Spleen (tissue), 7 donors: Measurements from ENCODE around the gene SPTBN5.

ENCODE experiments used
- POLR2A ChIP-seq, 3 donors: fragments of 450-650 bp; IDR thresholded peaks; one replicate each; pipeline ENCODE4 v1.5.1; 2017; ENCODE audit warnings: antibody characterized with exemption in 3 of 3, mild to moderate bottlenecking in 1 of 3
- TF ChIP-seq, protein P1 (sequence below), 11 experiments: fragments of 200-600 bp in 7 of 11; fragments of 450-650 bp in 4 of 11; sonication (generic) in 4 of 11; IDR thresholded peaks in 8 of 11; conservative IDR thresholded peaks in 3 of 11; 1 replicate in 7 of 11; 2 replicates in 4 of 11; pipeline versions ENCODE4 v1.4.0 to v1.8.0; 2016 to 2021; ENCODE audit warnings: antibody characterized with exemption in 11 of 11, inconsistent platforms in 4 of 11, mild to moderate bottlenecking in 1 of 11
- donor health status: DM: no; HTN: no; CAD: no; lungs with moderate emphysema.
- donor health status: DM: no; HTN: no; CAD: no.
- donor health status: DM: no; HTN: no; CAD: no.

DNA sequence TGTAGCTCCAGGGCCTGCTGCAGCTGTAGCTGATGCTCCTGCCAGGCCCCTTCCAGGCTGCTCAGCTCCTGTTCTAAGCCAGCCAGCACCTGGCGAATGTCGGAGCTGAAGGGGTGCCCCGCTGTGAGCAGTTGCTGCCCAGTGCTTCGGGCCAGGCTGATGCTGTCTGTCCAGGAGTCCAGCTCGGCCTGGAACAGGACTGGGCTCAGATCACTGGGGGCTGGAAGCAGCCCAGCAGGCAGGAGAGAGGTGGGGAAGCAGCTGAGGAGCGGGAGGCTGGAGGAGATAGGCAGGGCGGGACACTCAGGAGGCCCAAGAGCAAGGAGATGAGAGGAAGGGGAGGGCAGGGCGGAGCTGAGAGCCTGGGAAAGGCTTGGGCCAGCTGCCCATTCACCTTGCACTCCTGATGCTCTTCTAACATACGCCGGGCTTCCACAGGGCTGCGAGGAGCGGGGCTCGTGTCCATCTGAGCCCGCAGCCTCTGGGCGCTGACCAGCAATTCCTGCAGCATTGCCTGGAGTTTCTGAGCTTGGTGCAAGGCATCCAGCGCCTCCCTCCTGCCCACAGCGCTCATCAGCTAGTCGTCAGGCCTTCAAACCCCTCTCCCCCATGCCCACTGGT lies 32.0 kb downstream of the SPTBN5 start:
- TF ChIP-seq, protein P1, sequence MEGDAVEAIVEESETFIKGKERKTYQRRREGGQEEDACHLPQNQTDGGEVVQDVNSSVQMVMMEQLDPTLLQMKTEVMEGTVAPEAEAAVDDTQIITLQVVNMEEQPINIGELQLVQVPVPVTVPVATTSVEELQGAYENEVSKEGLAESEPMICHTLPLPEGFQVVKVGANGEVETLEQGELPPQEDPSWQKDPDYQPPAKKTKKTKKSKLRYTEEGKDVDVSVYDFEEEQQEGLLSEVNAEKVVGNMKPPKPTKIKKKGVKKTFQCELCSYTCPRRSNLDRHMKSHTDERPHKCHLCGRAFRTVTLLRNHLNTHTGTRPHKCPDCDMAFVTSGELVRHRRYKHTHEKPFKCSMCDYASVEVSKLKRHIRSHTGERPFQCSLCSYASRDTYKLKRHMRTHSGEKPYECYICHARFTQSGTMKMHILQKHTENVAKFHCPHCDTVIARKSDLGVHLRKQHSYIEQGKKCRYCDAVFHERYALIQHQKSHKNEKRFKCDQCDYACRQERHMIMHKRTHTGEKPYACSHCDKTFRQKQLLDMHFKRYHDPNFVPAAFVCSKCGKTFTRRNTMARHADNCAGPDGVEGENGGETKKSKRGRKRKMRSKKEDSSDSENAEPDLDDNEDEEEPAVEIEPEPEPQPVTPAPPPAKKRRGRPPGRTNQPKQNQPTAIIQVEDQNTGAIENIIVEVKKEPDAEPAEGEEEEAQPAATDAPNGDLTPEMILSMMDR (IDR thresholded peaks at IDR 0.05 in 8 of 11, conservative IDR thresholded peaks at IDR 0.05 in 3 of 11), result no peak
- TF ChIP-seq POLR2A (IDR thresholded peaks at IDR 0.05), result no peak
